Measurements from ENCODE around the gene VAV1.

- TF ChIP-seq CTCF (IDR thresholded peaks at IDR 0.05) (no peak), POLR2A (IDR thresholded peaks at IDR 0.05) (no peak)
Measured at GRCh38 chr19:6778386-6778785, 5.9 kb downstream of the VAV1 start.

Measured in esophagus squamous epithelium (tissue), 4 donors.